HG03103 (cell line): Measurements from ENCODE around the gene FIS1.
A peak's percentile ranks its signal among the peaks of the same experiment; 100 is the strongest.
"Not testable (repeated sequence)": the region's sequence is repeated elsewhere in the genome, so short reads cannot be mapped to it uniquely, and the experiment has no call there.

Source experiments
- ATAC-seq: cut with Tn5 transposase; IDR thresholded peaks from one replicate; pipeline ENCODE4 v1.9.1; 2021; ENCODE audit warnings: low read depth; ENCODE audit not compliant: unreplicated experiment

Gene FIS1

DNA sequence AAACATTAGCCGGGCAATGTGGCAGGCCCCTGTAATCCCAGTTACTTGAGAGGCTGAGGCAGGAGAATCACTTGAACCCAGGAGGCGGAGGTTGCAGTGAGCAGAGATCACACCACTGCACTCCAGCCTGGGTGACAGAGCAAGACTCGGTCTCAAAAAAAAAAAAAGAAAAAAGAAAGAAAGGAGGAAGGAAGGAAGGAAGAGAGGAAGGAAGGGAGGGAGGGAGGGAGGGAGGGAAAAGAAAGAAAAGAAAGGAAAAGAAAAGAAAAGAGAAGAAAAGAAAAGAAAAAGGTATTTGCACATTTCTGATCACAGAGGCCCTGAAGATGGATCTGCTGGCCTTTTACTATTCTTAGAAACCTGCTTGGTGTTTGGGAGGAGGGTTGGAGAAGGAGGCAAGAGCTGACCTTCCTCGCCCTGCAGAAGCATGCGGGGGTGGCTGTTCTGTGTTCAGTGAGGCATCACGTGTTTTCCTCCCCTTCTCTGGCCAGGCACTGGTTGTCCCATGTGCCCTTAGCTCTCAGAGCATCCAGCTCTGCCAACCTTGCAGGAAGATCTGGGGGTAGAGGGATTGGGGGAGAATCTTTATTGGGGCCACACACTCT is 19.3 kb upstream of the FIS1 start:
- ATAC-seq: not testable (repeated sequence)

DNA sequence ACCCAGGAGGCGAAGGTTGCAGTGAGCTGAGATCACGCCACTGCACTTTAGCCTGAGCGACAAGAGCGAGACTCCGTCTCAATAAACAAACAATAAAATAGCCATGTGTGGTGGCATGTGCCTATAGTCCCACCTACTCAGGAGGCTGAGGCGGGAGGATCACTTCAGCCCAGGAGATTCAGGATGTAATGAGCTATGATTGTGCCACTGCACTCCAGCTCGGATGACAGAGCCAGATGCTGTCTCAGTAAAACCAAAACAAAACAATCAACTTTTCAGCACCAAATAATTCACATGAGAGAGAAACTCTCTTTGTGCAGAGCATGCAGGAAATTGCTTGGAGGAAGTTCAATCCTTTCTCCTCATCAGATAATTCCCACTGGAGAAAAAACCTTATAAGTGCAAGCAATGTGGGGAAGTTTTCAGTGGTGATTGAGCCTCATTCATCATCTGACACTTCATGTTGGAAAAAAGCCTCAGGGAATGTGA is 13.4 kb upstream of the FIS1 start:
- ATAC-seq: no peak

DNA sequence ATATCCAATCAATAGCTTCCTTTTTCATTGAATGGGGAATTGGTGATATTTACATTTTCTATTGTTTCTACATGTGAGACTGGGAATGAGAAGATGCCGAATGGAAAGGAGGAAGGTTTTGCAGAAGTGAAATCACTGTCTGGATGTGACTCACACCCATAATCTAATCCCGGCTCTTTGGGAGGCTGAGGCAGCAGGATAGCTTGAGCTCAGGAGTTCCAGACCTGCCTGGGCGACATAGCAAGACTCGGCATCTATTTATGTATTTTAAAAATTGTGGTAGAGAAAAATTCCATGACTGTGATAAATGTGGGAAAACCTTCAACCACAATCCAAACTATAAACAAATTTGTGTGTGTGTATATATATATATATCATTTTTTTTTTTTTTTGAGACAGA is 10.9 kb upstream of the FIS1 start:
- ATAC-seq: no peak

DNA sequence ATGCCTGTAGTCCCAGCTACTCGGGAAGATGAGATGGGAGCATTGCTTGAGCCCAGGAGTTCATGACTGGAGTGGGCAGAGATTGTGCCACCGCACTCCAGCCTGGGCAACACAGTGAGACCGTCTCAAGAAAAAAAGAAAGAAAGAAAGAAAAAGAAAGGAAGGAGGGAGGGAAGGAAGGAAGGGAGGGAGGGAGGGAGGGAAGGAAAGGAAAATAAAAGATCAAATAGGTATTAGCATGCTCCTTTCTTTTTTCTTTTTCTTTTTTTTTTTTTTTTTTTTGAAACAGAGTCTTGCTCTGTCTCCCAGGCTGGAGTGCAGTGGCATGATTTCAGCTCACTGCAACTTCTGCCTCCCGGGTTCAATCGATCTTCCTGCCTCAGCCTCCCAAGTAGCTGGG is 8.3 kb upstream of the FIS1 start:
- not testable (repeated sequence) for ATAC-seq

DNA sequence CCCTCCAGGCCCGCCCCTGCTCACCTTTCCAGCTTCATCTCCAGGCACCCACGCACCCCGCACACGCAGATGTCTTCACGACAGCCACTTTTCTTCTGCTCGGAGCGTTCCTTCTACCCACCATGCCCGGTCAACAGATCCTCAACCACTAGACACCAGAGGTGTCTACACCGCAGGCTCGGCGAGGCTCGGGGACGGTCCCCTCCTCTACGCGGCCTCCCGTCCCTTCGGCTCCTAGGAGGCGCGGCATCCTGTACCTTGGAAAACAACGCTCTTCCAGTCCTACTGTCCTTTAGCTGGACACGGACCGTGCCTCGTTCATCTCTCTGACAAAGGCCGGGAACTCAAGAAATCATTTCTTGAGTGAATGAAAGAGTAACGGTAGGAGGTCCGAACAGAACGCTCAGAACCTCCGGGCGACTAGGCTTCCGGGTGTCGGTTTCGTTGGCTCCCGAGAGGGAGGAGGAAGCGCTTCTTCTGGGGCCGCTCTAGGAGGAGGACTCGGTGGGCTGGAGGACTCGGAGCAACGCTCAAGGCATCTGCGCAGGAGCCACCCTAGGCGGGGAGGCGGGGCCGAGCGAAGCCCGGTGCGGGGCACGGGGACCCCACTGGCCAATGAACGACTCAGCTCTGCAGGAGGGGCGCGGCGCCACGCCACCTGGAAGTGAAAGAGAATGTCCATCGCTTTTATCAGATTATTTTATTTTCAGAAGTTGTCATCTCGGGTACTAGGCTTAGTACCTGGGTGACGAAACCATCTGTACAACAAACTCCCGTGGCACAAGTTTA is 7.2 kb upstream of the FIS1 start:
- ATAC-seq: peak; percentile 97

DNA sequence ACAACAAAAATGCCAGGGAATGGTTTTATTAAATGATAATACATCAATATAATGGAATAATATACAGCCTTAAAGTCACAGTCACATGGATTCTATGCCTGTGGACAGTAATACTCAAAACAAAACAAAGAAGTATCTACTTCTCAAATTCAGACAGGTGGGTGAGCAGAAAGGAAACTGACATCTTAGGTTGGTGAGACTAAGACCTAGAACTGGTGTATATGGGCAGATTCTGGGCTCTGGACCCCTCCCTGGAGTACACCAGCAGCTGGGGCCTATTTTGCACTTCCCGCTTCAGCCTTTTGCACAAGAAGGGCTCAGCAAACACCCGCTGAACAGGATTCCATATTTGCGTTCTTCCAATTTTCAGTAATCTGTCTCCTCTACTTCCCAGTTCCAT is 5.4 kb upstream of the FIS1 start:
- no peak for ATAC-seq

DNA sequence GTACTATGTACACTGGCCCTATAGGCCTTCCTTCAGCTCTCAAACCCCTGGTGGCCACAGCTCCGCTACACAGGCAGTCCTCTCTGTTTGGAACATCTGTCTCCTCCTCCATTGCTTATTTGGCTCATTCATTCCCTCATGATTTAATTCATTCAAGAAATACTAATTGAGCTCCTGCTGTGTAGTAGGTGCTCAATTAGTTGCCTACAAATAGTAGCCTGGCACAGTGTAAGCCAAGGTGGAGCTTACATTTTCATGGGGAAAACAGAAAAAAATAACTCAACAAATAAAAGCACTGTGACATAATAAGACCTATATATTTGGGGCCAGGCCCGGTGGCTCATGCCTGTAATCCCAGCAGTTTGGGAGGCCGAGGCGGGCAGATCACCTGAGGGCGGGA is 3.4 kb upstream of the FIS1 start:
- ATAC-seq: no peak

DNA sequence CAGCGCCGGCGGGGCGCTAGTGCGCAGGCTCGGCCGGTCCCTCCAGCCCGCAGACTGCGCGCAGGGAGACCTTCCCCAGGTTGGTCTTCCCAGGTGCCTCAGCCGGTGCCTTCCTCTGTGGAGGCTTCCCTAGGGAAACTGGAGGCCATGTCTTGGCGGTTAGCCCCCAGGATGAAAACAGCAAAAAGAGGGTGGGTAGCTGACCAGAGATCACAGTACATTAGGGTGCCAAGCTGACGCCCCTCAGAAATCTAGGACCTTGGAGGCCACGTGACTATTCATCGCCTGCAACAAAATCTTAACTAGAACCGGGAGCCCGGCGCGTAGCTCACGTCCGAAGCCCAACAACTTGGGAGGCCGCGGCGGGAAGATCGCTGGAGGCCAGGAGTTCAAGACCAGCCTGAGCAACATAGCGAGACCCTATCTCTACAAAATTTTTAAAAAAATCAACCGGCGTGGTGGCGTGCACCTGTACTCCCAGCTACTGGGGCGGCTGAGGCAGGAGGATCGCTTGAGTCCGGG is 327 bp upstream of the FIS1 start:
- no peak for ATAC-seq

DNA sequence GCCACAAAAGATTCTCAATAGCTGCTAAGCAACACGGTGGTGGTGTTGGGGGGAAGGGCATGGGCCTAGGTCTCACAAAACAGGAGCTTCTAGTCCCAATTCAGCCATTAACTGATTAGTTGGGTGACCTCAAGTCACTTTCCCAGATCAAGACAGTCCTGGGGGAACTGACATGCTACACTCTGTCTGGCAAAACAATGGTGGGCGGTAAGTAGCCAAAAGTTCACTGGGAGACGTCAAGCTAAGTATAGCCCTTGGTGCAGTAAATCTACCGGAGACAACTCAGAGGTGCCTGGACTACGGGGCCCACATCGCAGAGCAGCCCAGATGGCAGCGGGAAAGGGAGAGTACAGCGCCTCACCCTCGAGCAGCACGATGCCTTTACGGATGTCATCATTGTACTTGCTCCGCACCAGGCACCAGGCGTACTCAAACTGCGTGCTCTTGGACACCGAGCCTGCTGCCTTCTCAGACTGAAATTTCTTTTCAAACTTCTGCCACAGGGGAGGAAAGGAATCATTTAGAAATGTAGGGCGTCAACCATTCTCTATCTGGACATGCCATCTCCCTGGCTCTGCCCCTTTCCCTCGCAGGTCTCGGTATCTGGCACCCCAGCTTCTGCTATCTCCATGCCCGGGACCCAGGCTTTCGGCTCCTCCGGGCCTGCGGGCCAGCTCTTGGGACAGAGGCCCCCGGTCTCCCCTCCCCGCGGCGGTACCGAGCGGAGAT is 1.1 kb downstream of the FIS1 start:
- no peak for ATAC-seq

DNA sequence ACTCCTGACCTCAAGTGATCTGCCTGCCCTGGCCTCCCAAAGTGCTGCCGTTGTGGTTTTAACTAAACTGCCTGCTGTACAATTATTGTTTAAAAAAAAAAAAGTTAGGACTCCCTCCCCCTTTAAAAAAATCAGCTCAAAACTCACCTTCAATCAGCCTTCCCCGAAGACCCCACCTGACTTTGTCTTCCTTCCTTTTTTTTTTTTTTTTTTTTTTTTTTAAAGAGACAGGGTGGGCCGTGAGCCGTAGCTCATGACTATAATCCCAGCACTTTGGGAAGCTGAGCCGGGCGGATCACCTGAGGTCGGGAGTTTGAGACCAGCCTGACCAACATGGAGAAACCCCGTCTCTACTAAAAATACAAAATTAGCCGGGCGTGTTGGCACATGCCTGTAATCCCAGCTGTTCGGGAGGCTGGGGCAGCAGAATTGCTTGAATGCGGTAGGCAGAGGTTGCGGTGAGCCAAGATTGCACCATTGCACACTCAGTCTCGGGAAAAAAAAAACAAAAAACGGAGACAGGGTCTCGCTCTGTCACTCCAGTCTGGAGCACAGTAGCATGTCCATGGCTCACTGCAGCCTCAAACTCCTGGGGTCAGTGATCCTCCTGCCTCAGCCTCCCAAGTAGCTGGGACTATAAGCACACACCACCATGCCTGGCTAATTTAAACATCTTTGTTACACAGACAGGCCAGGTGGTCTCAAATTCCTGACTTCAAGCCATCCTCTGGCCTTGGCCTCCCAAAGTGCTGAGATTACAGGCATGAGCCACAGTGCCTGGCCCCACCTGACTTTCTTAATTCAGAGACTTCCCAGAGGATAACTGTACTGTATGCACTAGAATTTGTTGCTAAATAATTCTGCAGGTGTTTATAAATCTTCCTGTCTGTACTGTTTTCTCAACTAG is 3.2 kb downstream of the FIS1 start:
- ATAC-seq: no peak

DNA sequence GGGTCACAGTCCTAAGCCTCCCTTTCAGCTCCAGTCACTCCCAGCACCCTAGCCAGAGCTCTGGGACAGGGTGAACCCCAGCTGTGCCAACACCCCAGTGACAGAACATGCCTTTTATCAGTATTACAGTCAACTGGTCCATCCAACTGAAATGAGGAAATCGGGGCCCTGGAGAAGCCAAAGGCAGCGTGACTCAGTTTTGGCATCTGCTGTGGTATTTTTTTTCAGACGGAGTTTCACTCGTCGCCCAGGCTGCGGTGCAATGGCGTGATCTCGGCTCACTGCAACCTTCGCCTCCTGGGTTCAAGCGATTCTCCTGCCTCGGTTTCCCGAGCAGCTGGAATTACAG is 3.9 kb downstream of the FIS1 start:
- no peak for ATAC-seq

DNA sequence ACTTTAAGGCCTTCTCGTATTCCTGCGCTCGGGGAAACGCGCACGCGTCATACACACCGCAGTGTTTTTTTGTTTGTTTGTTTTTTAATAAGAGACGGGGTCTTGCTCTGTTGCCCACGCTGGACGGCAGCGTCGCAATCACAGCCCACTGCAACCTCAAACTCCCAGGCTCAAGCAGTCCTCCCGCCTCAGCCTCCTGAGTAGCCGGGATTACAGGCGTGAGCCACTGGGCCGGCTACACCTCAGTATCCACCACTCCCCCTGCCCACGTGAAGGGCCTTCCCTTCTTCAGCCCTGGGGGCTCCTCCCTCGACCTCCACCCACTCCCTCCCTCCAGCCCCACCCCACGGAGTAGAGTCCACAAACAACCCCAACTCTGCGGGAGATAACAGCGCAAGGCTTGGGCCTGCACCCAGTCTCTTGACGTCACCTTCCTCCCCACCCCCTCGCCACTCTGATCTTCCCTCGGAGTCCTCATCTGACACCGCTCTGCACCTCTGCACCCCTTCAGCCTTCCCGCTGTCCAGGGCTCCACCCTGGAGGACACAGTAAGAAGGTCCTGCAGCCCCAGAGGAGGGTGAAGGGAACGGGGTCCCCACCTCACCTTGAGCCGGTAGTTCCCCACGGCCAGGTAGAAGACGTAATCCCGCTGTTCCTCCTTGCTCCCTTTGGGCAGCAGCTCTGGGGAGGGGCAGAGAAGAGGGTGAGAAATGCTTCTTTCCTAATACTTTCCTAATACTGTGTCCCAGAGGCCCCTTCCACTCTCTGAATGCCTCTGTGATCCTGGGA is 4.5 kb downstream of the FIS1 start:
- ATAC-seq: no peak

DNA sequence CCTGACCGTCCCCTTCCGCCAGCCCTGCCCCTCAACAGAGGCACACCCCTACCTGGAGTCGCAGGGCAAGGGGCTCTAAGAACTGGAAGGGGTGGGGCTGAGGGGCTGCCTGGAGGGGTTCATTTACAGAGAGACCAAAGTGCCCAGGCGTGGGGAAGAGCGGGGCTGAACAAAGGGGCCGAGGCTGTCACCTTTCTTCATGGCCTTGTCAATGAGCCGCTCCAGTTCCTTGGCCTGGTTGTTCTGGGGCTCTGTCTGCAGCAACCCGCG is 5.0 kb downstream of the FIS1 start:
- ATAC-seq: no peak

DNA sequence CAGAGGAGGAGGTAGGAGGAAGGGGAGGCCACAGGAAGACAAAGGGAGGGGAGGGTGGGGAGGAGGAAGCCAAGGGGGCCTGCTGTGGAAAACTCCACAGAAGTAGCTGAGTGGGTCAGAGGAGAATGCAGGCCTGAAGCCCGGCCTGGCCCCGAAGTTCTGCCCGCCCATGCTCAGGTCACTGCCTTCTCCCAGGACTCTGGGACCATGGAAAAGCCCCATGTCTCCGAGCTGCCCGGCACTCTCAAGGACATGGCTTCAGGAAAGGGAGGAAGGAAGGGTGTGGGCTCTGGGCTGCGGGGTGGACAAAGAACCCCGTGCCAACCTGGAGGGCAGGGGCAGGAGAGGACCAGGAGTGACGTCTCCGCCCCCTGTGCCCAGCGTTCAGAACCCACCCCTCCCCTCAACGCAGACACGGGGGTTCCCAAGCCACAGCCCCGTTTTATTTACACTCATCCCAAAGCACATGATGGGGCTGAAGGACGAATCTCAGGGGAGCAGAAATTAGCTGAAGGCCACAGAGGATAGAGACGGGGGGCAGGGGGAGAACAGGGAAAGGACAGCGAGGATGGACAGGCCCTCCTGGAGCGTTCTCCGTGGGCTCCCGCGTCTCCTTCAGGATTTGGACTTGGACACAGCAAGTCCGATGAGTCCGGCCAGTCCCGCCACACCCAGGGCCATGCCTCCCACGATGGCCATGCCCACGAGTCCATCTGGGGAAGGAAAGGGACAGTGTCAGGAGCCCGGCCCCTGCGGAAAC is 5.5 kb downstream of the FIS1 start:
- no peak for ATAC-seq

DNA sequence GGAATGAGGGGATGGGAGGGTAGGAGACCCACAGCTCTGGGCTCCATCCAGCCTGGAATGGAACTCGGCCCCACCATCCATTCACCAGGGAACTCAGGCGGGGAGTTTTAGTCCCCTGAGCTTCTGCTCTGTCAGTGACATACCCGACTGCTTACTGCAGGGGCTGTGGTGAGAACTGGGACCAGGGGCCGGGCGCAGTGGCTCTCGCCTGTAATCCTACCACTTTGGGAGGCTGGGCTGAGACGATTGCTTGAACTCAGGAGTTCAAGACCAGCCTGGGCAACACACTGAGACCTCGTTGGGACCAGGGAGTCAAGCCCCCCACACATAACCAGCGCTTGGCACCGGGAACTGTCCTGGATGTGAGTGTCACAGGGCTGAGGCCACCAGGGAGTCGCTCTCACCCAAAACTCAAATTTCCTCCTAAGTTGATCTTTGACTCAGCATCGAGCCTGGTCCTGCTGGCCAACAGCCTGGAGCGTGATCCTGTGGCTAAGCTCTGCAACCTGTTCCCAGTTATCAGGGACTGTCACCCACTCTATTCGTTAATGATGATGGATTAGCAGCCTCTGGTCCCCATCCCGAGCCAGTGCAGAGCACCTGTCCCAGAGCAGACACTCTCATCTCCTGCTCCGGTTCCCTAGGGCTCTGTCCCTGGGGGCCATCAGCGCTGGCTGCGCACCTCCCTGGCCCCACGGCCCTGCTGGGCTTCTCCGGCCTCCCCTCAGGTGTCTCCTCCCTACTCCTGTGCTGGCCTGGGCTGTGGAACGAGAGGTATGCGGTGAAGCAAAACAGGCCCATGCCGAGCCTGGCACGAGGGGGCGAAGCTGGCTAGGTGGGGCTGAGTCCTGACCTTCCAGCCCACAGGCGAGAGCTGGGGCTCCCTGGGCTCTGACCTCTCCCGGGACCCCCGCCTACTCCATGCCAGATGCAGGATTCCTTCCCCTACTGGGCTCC is 6.4 kb downstream of the FIS1 start:
- no peak for ATAC-seq

DNA sequence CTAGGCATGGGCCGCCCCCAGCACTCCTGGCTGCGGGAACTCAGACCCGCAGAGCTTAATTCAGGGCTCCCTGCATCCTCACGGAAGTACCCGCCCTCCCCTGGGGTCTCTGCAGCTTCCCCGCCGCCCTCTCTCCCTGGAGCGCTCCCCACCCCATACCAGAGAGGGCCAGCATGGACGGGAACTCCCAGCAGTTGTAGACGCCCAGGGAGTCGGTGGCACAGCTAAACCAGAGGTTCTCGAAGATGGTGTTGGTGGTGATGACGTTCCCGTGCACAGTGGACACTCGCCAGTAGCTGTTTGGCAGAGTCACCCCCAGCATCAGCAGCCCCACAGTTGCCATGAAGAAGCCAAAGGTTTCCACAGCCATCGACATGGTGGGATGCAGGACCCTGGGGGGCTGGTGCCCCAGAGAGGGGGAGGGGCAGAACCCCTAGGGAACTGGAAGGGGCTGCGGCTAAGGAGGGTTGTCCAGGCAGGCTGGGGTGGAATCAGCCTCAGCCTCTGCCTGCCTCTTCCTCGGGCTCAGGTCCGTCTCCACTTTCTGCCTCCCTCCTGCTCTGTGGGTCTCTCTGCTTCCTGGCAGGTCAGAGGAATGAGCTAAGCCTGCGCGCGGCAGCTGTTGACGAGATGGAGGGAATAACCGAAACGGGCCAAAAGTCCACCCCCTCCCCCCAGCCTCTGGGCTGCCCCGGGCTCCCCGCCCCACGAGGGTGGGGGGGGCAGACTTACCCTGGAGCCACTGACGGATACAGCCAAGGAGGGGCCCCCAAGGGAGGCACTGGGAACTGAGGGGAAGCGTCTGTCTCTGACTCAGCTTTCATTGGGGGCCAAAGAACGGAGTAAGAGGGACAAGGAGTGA is 7.4 kb downstream of the FIS1 start, which contains the start of gene CLDN15:
TSS of gene CLDN15 (minus strand) at position 597 of the 862 bp plus-strand sequence. CDS start at position 376, 221 bp downstream.
- no peak for ATAC-seq

DNA sequence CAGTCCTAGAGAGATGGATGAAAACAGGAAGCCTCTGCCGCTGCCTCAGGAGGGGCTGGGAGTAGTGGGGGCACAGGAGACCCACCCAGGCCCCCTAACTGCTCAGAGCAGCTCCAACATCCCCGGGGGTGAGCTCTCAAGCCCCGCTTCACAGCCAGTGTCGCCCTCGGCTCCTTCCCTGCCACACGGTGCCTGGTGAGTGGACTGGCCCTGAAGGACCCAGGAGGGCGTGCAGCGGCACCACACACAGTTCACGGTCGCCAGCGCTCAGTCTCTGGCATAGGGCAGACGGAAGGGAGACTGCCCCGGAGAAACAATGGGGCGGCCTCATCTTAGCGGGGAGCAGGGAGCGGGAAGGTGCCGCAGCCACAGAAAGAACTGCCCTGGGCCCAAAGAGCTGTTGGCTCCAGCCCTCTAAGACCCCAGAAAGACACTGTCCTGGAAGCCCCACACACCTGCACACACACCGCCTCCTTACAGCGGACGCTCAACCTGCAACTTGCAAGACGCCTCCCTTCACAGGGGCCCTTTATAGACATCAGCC is 8.5 kb downstream of the FIS1 start:
- no peak for ATAC-seq
